Measurements from ENCODE around the gene OCRL.

DNA sequence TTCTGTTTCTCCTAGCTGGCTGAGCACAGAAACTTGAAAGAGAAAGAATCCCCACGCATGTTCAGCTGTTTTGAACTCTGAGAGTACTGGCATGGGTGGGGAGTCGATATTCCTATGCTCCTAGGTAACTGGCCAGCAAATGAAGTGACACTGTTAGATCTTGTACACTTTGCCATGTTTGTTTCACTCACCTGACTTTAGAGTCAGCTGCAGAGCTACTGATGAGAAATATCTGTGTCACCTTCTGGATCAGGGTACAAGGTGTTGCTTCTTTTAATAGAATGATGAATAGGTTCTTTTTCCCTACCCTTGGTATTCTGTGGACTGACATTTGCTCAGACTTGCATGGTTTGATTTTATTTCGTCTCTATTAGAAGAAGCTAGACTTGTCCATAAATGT is 28.3 kb downstream of the OCRL start:
- TF ChIP-seq, protein P1, sequence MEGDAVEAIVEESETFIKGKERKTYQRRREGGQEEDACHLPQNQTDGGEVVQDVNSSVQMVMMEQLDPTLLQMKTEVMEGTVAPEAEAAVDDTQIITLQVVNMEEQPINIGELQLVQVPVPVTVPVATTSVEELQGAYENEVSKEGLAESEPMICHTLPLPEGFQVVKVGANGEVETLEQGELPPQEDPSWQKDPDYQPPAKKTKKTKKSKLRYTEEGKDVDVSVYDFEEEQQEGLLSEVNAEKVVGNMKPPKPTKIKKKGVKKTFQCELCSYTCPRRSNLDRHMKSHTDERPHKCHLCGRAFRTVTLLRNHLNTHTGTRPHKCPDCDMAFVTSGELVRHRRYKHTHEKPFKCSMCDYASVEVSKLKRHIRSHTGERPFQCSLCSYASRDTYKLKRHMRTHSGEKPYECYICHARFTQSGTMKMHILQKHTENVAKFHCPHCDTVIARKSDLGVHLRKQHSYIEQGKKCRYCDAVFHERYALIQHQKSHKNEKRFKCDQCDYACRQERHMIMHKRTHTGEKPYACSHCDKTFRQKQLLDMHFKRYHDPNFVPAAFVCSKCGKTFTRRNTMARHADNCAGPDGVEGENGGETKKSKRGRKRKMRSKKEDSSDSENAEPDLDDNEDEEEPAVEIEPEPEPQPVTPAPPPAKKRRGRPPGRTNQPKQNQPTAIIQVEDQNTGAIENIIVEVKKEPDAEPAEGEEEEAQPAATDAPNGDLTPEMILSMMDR (conservative IDR thresholded peaks at IDR 0.05; ENCODE audit: low read depth, low read length), result no peak
- no peak for TF ChIP-seq EZH2 (IDR thresholded peaks at IDR 0.05; ENCODE audit: borderline replicate concordance, low read depth, low read length, poor library complexity, severe bottlenecking)
